HG02759 (cell line): ENCODE data around the gene MAP4K2.
A peak's percentile ranks its signal among the peaks of the same experiment; 100 is the strongest.

ENCODE experiments used
- ATAC-seq: cut with Tn5 transposase; IDR thresholded peaks from one replicate; pipeline ENCODE4 v1.9.1; 2021; ENCODE audit warnings: mild to moderate bottlenecking, moderate library complexity; ENCODE audit not compliant: unreplicated experiment

The MAP4K2 gene

DNA sequence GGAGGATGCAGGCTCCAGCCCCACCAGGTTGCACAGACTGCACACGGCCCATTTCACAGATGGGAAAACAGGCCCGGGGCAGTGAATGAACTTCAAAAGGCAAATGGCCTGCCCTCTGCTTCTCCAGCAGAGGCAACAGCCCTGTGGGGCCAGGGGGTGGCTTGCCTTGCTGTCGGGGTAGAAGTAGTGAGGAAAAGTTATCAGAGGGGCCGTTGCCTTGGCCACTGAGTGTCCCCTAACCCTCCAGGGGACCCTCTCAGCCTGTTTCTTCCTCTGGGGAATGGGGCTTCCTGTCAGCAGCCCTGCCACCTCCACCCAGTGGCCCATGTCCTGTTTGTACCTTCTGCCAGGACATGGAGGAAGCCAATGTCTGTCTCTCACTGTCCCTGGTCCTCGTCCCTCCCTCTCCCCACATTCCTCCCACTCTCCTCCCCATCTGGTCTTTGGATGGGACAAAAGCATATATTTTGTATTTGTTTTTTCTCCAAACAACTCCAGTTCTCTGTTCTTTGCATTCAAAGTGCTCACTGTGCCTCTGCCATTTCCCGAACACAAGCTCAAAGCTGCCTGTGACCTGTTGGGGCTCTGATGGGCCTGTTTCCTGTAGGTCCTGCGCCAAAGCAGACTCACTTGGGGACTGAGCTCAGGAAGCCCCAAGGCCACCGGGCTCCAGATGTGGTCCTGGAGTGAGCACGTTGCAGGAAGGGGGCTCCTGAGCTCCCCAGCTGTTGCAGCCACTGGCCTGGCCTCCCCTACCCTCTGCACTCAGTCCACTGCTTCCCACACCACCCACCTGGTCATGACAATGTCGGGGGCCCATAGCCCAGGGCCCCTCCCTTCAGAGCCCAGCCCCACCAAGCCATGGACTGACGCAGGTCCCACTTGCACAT, 9.5 kb downstream of the MAP4K2 start:
- no peak for ATAC-seq

DNA sequence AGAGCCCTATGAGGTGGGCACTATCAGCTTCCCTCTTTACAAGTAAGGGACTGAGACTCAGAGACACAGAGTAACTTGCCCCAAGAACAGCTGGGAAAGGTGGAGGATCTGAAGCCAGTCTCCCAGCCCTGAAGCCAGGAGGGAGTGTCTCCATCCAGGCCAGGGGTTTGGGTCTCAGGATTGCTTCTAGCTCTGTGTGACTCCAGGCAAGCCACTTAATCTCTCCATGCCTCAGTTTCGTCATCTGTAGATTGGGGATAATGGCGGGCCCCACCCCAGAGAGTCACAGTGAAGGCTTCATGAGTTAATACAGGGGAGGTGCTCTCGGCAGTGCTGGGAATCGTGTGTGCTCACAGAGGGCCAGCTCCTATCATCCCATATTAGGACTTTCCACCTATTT, 10.5 kb downstream of the MAP4K2 start:
- no peak for ATAC-seq

DNA sequence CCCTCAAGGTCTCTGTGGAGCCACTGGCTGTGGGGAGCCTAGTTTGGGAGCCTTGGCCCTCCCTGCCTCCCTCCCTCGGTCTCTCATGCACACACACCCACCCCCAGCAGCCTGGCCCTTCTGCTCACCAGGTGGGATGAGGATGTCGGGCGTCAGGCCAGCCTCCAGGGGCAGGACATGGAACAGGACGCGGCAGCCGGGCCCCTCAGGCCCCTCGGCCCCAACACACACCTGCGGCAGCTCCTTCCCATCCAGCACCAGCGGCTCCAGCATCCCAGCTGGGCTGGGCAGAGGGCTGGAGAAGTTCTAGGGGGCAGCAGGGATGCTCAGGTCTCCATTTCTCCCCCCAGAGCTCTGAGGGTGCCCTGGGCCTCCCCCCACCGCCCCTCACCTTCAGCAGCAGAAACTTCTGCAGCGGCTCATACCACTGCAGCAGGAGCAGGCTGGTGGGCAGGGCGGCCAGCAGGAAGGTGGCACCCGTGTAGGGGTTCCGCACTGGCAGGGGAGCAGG, 11.2 kb downstream of the MAP4K2 start:
- ATAC-seq, result no peak

DNA sequence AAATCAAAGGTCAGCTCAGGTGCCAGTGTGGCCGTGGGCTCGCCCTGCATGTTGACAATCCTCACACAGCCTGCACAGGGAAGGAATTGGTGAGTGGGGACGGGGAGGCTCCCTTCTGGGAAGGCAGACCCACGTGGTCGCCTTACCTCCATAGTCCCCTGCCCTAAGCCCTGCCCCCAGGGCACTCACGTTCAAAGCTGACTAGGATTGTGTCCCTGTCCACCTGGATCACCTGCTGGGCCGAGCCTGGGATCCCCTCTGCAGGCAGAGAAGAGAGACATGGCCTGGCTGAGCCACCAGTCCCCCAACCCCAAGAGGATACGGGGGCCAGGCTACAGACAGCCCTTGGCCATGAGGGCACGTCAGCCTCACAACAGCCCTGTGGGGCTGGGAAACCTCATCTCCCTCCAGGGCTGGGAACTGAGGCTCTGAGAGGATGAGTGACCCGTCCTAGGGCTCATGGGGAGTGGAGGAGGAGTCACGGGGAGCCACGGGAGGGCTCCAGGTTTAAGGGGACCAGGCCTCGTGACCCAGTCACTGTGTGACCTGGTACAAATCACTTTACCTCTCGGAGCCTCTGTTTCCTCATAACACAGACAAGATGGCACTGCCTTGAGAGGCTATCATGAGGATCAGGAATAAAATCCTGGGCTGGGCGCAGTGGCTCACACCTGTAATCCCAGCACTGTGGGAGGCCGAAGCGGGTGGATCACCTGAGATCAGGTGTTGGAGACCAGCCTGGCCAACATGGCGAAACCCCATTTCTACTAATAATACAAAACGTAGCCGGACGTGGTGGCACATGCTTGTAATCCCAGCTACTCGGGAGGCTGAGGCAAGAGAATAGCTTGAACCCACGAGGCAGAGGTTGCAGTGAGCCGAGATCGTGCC, 12.6 kb downstream of the MAP4K2 start:
- ATAC-seq, result no peak

DNA sequence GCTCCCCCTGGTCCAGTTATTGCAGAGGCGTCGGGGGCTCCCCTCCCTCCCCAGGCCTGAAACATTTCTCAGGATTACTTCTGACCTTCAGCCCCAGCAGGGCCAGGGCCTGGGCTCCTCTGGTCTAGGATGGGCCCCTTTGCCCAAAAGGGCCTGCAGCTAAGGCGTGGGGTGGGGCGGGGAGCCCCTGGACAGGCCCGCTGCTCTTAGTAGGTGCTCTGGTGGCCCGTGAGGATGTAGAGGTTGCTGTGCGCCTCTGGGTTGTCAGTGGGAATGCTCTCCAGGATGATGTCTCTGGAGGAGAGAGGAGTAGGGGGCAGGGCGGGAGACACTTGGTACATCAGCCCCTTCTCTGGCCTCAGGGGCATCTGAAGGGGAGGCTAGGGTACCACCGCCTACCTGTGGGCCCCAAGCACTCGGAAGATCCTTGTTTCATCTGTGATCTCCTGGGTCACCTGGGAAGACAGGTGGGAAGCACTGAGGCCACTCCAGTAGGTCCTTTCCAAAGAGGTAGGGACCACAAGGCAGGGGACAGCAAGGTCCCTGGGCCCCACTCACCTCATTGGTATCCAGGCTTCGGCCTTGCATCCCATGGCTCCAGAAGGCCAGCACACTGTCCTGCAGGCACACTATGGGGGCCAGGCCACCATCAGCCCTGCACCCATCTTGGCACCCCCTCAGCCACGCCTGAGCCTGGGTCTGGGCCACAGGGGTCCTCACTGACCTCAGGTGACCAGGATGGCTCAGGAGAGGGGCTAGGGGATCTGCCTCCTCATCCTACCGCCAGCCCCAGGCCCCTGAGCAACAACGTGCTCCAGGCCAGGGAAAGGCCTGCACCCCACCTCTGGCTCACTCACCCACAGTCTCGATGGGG, 13.4 kb downstream of the MAP4K2 start:
- no peak for ATAC-seq

DNA sequence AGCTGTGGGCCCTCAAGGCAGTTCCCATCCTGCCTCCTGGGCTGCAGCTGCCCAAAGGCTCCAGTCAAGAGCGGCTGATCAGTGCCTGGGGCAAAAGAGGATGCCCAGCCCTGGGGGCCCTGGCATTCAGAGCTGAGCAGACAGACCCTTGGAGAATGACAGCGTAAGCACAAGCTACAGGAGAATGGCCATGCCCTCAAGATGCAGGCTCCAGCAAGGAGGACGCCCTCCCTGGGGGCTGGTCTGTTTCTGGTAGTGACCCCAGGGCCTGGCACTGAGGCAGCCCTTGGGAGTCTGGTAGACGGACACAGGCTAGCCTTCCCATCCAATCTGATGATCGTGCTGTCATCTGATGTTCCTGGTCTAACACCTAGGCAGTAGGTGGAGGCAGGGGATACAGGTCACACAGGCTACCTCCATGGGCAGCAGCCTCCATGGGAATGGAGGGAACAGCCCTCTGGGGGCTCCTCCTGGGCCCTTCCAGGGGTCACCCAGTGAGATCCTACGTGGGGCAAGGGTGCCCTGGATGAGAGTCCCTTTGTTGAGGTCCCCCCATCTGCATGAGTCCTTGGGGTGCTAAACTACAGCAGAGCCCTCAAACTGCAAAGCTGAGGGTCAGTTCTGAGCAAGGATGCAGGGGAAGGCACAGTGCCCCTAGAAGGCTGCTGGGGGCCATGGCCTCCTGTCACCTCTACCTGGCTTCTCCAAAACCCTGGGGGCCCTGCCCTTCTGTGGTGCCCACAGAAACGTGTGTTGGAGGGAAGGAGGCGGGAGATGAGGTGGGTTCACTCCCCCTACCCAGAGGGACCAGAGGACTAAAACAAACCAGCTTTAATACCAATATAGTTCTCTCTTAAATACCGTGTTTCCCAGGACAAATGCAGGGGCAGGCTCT, 14.4 kb downstream of the MAP4K2 start:
- ATAC-seq, result no peak

DNA sequence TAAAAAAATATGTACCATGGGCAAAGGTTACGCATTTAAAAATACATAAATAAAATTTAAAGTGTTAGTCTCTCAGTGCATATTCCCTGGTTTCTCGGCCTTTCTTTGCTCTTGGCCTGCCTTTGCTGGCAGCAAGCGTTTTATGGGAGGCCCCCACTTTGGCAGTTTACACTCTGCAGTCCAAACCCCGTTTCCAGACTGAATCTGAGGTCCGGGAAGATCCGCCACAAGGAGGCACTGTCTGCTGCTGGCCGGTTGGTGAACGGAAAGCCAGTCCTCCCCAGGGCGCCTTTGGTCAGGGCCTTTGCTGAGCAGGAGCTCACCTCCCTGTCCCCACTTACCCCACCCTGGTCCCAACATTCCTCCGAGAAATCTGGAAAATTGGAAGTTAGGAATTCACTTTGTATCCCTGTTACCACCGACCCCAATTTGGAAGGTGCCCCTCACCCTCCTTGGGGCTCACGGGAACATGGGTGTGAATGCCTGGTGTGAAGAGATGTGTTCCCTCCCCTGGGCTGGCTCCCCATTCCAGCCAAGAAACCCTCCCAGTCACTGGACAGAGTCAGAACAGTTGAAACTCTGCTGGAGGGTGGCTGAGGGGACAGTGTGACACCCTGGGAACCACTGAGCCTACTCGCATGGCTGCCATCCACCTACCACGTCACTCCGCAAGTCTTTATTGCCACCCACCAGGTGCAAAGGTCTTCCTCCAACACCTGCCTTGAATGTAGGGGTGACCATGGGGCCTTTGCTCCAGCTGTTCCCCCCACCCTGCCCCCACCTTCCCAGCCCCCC, 15.3 kb downstream of the MAP4K2 start:
- ATAC-seq, result no peak

DNA sequence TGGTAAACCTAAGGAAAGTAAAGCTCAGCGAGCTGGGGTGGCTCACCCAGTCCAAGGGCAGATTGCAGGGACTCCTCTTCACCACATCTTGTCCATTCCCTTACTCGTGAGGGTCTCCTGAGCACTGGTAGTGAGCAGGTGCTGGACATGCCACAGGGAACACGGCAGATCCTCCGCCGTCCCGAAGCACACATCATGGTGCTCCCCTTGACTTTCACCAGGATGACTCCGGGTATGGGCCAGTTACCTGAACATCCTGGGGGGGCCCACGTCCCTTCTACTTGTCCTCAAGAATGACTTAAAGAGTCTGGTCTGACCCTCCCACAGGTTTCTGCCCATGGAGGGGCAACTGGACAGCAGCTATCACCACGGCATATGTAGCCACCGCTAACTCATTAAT, 16.7 kb downstream of the MAP4K2 start:
- ATAC-seq, result no peak

DNA sequence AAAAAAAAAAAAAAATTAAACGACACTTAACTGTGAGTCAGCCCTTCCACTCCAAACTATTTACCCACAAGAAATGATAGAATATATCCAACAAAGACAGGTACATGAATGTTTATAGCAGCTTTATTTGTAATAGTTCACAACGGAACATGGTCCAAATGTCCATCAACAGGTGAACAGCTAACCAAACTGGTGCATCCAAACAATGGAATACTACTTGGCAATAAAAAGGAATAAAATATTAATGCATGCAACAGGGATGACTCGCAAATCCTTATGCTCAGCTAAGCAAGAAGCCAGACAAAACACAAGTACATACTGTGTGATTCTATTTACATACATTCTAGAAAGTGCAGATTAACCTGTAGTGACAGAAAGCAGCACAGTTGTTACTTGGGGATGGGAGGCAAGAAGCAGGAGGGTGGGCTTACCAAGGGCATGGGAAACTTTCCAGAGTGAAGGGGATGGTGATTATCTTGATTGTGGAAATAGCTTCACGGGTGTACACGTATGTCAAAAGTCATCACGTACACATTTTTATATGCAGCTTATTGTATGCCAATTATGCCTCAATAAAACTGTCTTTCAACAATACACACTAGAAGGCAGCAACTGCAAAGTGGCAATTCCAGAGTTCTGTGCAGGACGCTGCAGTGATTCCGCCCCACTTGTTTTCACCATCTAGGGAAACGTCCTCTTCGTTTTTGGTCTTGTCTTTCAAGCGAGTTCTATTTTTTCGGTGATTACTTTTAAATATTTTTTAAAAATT, 18.0 kb downstream of the MAP4K2 start:
- no peak for ATAC-seq

DNA sequence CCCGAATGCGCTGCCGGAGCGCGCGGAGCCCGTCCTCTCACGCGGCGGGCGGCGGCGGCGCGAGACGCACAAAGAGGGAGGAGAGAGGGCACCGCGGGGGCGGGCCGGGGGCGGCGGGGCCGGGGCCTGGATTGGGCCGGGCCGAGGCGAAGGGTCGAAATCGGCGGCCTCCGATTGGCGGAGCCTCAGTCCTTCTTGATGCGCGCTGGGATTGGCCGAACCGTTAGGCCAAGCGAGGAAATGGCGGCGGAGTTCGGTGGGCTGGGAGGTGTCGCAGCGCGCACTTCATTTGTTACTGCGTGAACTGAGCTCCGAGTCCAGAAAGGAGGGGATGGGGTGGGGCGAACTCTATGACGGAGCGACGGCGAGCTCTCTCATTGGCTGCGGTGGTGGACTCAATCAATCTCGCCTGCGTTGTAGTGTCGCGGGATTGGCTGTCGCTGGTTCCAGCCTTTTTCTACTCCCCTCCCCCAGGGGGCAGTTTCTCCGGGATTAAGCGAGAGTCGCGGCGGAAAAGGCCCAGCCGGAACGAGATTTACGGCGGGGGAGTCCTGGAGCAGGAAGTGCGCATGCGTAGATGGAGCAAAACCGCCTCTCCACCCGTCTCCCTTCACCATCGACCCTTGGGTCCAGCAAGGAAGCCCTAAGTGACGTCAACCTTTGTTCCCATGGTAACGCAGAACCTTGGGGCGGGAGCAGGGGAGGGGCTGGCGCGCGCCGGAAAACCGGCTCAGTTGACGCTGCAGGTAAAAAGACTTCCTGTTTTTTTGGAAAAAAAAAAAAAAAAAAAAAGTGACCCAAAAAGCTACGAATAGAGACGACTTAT, 24.3 kb downstream of the MAP4K2 start, which contains the start of gene SF1:
Gene SF1 (minus strand): TSS at position 70 of the 826 bp plus-strand sequence. CDS start 150 bp downstream, outside the sequence.
- ATAC-seq, result peak; percentile 83

DNA sequence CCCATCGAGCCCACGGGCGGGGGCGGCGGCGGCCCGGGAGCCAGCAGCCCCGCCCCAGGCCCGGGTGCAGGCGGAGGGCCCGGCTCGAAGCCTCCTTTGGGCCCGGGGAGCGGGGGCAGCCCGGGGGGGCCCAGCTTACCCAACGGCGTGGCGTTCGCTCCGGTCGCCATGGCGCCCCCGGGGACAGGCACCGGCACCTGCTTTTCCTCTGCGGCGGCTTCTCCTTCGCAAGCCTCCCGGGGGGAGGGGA, 24.9 kb downstream of the MAP4K2 start:
- ATAC-seq, result peak; percentile 23

DNA sequence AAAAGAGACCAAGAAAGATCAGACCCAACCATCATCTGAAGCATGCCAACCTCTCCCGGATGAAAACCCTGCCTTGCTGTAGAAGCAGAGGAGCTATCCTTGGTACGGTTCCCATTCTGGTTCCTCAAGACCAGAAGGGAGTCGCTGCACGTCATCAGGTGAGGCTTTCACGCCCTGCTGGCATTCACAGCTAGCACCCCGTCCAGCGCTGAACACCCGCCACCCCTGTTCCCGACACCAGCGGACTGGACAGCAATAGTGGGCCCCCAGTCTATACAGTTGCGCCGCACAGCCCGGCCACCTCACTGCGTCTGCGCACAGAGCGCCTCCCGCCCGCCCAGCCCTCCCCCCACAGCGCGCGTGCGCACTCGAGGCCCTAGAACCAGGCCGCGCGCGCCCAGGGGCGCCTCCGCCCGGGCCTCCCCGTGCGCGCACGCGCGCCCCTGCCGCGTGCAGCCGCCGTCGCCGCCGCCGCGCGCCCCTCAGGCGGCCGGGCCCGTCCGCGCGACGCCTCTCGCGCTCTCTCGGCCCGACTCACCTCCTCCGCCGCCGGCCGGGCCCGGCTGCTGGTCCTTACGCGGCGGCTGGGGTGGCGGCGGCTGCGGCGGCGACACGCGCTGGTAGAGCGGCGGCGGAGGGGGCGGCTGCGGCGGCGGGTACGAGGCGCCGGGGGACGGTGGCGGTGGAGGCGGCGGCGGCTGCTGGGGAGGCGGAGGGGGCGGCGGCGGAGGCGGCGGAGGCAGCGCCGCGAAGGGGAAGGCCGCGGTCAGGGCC, 25.4 kb downstream of the MAP4K2 start:
- ATAC-seq, result peak; percentile 31

DNA sequence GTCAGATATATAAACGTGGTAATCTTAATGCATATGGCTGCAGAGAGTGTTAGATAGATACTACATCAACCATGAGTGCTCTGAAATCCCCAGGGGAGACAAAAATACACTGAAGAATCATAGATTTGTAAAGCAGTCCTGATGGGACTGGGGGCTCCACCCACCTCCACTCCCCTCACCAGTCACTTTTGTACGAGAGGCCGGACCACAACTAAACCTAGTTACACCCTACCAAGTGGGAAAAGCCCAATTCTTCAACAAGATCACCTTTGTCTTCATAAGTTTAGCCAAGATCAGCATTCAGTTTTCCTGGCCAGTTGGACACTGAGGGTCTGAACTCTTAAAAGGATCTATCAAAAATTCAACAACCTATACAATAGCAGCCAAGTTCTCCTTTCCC, 26.1 kb downstream of the MAP4K2 start:
- ATAC-seq, result no peak

DNA sequence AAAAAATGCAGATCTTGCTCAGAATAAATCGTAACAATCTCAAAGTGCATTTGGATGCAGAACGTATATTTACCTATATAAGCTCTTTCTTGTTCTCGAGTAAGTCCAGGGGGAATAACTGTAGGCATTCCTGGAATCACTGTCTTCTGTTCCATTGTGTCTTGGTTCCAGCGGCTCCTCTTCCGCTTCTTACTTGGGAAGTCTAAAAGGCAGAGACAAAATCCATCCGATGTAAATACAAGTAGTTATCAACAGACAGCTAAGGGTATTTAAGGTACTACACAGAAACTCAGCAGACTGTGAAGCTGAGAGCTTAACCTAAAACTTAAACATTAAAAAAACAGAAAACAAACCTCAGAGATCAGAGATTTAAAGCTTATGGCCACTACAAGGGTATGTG, 26.6 kb downstream of the MAP4K2 start:
- no peak for ATAC-seq

DNA sequence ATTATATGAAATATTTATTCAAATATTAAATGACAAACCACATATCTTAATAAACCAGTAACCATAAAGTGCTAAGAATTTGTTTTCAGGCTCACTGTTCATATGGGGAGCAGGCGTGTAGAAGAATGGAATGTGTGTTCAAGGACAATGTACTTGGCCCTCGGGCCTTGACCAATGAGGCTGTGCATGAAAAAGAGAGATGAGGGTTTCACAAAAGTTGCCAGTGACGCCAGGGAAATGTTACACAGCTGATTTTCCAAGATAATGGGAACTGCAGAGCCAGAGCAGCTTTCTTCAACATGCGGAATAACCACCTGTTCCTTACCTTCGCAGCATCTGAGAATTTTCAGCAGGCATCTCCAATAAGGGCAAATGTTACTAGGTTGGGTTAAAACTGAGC, 28.9 kb downstream of the MAP4K2 start:
- ATAC-seq, result no peak

DNA sequence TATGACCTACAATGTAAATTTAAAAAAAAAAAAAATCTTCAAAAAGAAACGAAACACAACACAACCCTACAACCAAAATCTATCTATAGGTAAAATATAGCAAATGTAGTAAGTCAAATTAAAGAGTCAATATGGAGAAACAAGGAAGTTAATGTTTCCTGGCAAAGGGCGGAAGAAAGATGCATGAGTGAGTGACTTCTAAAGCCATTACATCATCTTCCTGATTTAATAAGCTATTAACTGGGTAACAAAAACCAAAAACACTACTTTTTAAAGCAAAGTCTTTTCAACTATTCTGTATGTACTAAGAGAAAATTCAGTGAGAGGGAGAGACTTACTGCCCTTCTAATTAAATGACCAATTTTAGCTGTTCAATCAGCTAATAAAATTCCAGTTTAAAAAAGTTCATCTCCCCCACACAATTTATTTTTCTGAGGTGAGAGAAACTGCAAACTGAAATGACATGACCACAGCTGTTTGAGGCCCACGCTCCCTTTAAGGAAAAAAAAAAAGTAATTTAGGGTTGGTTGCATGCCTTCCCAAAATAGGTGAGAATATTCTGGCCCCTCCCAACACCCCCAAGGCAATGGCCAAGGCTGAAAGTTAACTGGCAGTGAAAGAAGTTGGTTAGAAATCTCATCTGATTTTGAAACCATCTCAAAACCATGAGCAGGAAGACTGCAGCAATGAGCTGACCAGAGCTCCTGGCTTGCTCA, 30.6 kb downstream of the MAP4K2 start:
- ATAC-seq, result no peak
